WTC11 (cell line): Measurements from ENCODE around the gene ATP8B4. TPM values are rescaled to one million over a fixed set of nuclear protein-coding genes. Genes with fewer than 3 reads are reported as not detected.

Experiments
- ATAC-seq: fragments of 200-7000 bp; cut with Tn5 transposase; 2 replicates; pipeline ENCODE4 v1.10.0; 2021; ENCODE audit warnings: mild to moderate bottlenecking, moderate library complexity
- CTCF ChIA-PET: fragments of 300-600 bp; sonication (Branson Sonifier 250); formaldehyde crosslinking; loops from one replicate; lab custom pipeline; 2021; ENCODE audit warnings: antibody characterized with exemption; lab: Charles Lee
- POLR2A ChIA-PET: fragments of 350-600 bp; sonication (Branson Sonifier 250); formaldehyde crosslinking; loops from one replicate; lab custom pipeline; 2021; ENCODE audit warnings: antibody characterized with exemption; lab: Charles Lee
- DNase-seq: peaks from one replicate; pipeline ENCODE4 v3.0.0; 2021; ENCODE audit warnings: low spot score
- H3K27ac Mint-ChIP-seq: 2 replicates; pipeline ENCODE4 v1.8.0; 2021; ENCODE audit warnings: mixed read lengths
- H3K27me3 Mint-ChIP-seq: 2 replicates; pipeline ENCODE4 v1.8.0; 2021; ENCODE audit warnings: low read depth, mild to moderate bottlenecking, moderate library complexity, mixed read lengths
- H3K36me3 Mint-ChIP-seq: 2 replicates; pipeline ENCODE4 v1.8.0; 2021; ENCODE audit warnings: mixed read lengths
- H3K4me1 Mint-ChIP-seq: 2 replicates; pipeline ENCODE4 v1.8.0; 2022; ENCODE audit warnings: mixed read lengths
- H3K4me3 Mint-ChIP-seq: 2 replicates; pipeline ENCODE4 v1.8.0; 2021; ENCODE audit warnings: mild to moderate bottlenecking, moderate library complexity, mixed read lengths
- H3K9me3 Mint-ChIP-seq: 2 replicates; pipeline ENCODE4 v1.8.0; 2021; ENCODE audit warnings: mixed read lengths
- CREB1 ChIP-seq: sonication (generic); formaldehyde crosslinking; IDR thresholded peaks from 2 replicates; pipeline ENCODE4 v1.8.0; 2023; ENCODE audit warnings: mild to moderate bottlenecking, missing genetic modification reagents
- ESRRA ChIP-seq: sonication (generic); formaldehyde crosslinking; IDR thresholded peaks from 2 replicates; pipeline ENCODE4 v1.8.1; 2022; ENCODE audit warnings: mild to moderate bottlenecking, missing genetic modification reagents, borderline replicate concordance
- KAT7 ChIP-seq: sonication (generic); formaldehyde crosslinking; IDR thresholded peaks from 2 replicates; pipeline ENCODE4 v1.8.1; 2023; ENCODE audit warnings: missing genetic modification reagents, mild to moderate bottlenecking, borderline replicate concordance
- NR3C1 ChIP-seq: sonication (generic); formaldehyde crosslinking; conservative IDR thresholded peaks from 2 replicates; pipeline ENCODE4 v1.8.1; 2023; ENCODE audit warnings: low read depth, mild to moderate bottlenecking, missing genetic modification reagents
- SMAD3 ChIP-seq: sonication (generic); formaldehyde crosslinking; IDR thresholded peaks from 2 replicates; pipeline ENCODE4 v1.8.0; 2022; ENCODE audit warnings: missing genetic modification reagents, mild to moderate bottlenecking, borderline replicate concordance
- SP1 ChIP-seq: sonication (generic); formaldehyde crosslinking; conservative IDR thresholded peaks from 2 replicates; pipeline ENCODE4 v1.8.1; 2022; ENCODE audit warnings: missing genetic modification reagents
- TEAD4 ChIP-seq: sonication (generic); formaldehyde crosslinking; IDR thresholded peaks from 2 replicates; pipeline ENCODE4 v1.8.0; 2022; ENCODE audit warnings: mild to moderate bottlenecking, missing genetic modification reagents
- ZNF121 ChIP-seq: sonication (generic); formaldehyde crosslinking; IDR thresholded peaks from 2 replicates; pipeline ENCODE4 v1.8.0; 2023; ENCODE audit warnings: missing genetic modification reagents
- ZNF232 ChIP-seq: sonication (generic); formaldehyde crosslinking; IDR thresholded peaks from 2 replicates; pipeline ENCODE4 v1.8.0; 2022; ENCODE audit warnings: mild to moderate bottlenecking, missing genetic modification reagents
- ZNF671 ChIP-seq: fragments of 250-450 bp; sonication (Bioruptor Pico); IDR thresholded peaks from 2 replicates; pipeline ENCODE4 v1.8.0; 2021; ENCODE audit warnings: mild to moderate bottlenecking
- total RNA-seq: library from RNA; stranded (reverse); gene quantifications from 3 replicates; pipeline ENCODE4 v1.2.3, GENCODE V29; 2021
- TF ChIP-seq, protein P1 (sequence below): sonication (generic); formaldehyde crosslinking; IDR thresholded peaks from 2 replicates; pipeline ENCODE4 v1.8.0; 2022; ENCODE audit warnings: mild to moderate bottlenecking, missing genetic modification reagents
- TF ChIP-seq, protein P2 (sequence below): fragments of 200-600 bp; IDR thresholded peaks from 2 replicates; pipeline ENCODE4 v1.8.0; 2022; ENCODE audit warnings: antibody characterized with exemption
- TF ChIP-seq, protein P3 (sequence below): sonication (generic); formaldehyde crosslinking; IDR thresholded peaks from 2 replicates; pipeline ENCODE4 v1.8.1; 2023; ENCODE audit warnings: mild to moderate bottlenecking, missing genetic modification reagents, borderline replicate concordance
- TF ChIP-seq, protein P4 (sequence below): sonication (generic); formaldehyde crosslinking; conservative IDR thresholded peaks from 2 replicates; pipeline ENCODE4 v1.8.1; 2022; ENCODE audit warnings: mild to moderate bottlenecking, missing genetic modification reagents
- TF ChIP-seq, protein P5 (sequence below): sonication (generic); formaldehyde crosslinking; IDR thresholded peaks from 2 replicates; pipeline ENCODE4 v1.8.0; 2023; ENCODE audit warnings: missing genetic modification reagents
- TF ChIP-seq, protein P6 (sequence below): sonication (generic); formaldehyde crosslinking; IDR thresholded peaks from 2 replicates; pipeline ENCODE4 v1.8.1; 2022; ENCODE audit warnings: missing genetic modification reagents, borderline replicate concordance

The ATP8B4 gene
- total RNA-seq, 1 experiment from 2014 or later = 0.37 TPM

DNA sequence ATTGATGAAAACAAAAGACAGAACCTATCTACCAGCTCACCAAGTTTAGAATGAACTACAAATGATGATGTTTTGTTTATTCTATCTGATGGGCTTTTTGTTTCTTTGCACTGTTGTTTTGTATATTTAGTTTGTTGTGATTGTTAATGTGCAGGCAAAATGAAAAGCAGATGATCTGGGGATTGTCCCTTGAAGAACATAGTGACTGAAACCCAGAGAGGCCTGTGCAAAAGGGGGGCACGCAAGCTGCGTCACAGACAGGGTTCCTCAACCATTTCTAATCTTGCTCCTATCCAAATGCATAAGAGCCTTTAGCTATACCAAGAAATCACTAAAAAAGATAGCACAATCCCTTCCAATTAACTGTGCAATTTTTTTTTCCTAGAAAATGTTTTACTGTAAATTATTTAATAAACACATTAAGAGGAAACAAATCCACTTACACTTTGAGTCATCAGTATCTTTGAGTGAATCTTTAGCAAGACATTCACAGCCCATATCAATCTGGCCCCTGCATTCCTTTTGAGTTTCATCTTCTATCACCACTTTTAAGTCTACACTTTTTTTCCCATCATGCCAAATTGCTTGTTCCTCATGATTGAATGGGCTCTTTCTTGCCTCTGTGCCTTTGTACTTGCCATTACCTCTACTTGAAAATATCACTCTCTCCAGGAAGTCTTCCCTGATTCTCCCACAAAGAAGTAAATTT, 220.3 kb downstream of the ATP8B4 start (continued):
- TF ChIP-seq SP1 (CRISPR knock-in tag) = no peak
- TF ChIP-seq, protein P1, sequence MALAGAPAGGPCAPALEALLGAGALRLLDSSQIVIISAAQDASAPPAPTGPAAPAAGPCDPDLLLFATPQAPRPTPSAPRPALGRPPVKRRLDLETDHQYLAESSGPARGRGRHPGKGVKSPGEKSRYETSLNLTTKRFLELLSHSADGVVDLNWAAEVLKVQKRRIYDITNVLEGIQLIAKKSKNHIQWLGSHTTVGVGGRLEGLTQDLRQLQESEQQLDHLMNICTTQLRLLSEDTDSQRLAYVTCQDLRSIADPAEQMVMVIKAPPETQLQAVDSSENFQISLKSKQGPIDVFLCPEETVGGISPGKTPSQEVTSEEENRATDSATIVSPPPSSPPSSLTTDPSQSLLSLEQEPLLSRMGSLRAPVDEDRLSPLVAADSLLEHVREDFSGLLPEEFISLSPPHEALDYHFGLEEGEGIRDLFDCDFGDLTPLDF (CRISPR knock-in tag) = no peak

DNA sequence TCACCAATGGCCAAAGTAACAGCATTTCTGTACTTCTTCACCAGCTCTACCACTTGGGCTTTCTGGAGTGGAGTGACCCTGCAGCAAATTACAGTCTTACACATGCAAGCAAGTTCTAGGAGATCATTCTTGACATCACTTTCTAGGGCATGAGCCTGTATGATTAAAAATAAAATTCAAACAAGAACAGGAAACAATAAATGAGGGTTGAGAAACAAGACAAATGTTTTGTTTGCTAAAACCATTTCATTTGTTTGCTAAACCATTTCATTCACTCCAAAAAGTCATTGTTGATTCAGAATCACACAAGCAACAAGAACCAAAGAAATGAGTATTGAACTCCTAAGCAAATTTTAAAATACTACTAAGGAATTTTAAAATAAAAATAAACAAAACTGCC, 220.9 kb downstream of the ATP8B4 start:
- ATAC-seq = no peak
- H3K9me3 Mint-ChIP-seq = no peaks in the 10 kb centered on the region

DNA sequence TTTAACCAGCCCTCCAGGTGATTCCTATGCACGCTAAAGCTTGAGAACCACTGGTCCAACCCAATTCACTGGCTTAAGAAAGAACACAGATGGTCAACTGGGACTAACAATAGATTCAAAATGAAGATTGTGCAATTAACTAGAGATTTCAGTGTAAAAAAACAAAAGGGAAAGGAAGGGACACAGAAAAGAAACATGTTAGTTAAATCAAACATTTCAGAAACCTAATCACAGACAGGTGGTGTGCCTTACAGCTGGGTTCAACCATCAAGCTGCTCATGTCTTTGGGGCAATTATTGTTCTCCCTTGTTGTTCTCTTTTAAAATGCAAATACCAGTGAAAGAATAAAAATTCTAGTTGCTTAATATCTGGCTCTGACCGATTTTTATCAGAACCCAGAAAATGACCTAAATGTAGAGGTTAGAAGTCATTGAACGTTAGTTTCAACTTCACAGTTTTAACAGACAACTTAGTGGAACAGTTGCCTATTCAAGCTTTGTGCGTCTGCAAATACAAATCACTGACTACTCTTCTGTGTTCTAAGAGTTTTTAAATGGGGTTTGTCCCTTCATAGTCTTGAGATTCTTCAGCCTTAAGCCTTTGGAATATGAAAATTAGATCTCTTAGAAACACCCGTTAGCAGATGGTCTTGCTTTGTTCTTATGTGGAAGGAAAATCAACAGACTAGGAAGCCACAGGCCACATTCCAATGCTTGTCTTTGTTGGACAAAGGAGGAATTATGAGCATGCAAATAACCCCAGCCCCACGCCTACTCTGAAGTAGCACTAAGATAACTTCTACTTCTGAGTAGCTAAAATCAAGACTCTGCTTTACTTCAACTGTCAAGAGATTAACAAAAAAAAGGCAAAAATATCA, 223.4 kb downstream of the ATP8B4 start:
- no peaks in the 10 kb centered on the region for H3K27me3 Mint-ChIP-seq
- peak overlapping the region; percentile 28 for H3K4me3 Mint-ChIP-seq
- ChIA-PET POLR2A (no interaction called here), CTCF (interaction anchor here (1.2 to 2.0 kb wide), 4 partner anchors 19 to 221 kb away, joined by 3 to 6 read pairs (median 4); no protein-coding TSS in a partner anchor)
- no peaks in the 10 kb centered on the region for H3K9me3 Mint-ChIP-seq
- DNase-seq = no peak
- H3K27ac Mint-ChIP-seq = peak overlapping the region; percentile 87
- ATAC-seq = peak; percentile 82
- no peaks in the 10 kb centered on the region for H3K36me3 Mint-ChIP-seq
- peaks cover 40% of the 10 kb centered on the region for H3K4me1 Mint-ChIP-seq
- TF ChIP-seq ZNF121 (CRISPR knock-in tag) (no peak), TEAD4 (CRISPR knock-in tag) (no peak)

More for the DNA sequence above, 220.9 kb downstream of the ATP8B4 start:
- H3K4me1 Mint-ChIP-seq = peaks cover 40% of the 10 kb centered on the region
- no peak for DNase-seq
- CTCF ChIA-PET = no interaction called here
- H3K27ac Mint-ChIP-seq = no peak overlapping the region
- no peak overlapping the region for H3K4me3 Mint-ChIP-seq
- POLR2A ChIA-PET = no interaction called here
- H3K27me3 Mint-ChIP-seq = no peaks in the 10 kb centered on the region
- TF ChIP-seq ZNF671 (no peak), ZNF232 (no peak)
- TF ChIP-seq, protein P2, sequence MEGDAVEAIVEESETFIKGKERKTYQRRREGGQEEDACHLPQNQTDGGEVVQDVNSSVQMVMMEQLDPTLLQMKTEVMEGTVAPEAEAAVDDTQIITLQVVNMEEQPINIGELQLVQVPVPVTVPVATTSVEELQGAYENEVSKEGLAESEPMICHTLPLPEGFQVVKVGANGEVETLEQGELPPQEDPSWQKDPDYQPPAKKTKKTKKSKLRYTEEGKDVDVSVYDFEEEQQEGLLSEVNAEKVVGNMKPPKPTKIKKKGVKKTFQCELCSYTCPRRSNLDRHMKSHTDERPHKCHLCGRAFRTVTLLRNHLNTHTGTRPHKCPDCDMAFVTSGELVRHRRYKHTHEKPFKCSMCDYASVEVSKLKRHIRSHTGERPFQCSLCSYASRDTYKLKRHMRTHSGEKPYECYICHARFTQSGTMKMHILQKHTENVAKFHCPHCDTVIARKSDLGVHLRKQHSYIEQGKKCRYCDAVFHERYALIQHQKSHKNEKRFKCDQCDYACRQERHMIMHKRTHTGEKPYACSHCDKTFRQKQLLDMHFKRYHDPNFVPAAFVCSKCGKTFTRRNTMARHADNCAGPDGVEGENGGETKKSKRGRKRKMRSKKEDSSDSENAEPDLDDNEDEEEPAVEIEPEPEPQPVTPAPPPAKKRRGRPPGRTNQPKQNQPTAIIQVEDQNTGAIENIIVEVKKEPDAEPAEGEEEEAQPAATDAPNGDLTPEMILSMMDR = no peak
- H3K36me3 Mint-ChIP-seq = no peaks in the 10 kb centered on the region

DNA sequence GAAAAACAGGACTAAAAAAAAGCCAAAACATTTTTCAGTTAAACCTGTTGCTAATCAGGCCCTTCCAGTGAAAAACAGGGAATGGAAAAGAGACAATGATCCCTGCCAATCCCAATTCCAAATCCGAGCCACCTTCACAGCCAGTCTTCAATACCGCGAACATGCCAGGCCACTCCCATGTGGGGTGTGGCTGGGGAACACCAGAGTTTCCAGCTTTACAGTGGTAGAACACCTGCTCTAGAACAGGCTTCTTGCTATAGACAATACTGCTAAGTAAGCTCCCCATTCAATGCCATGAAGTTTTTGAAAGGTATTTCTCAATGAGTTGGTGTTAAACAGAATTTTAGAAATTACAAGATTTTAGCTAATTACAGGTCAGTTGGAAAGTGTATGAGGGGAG, 228.3 kb downstream of the ATP8B4 start:
- ChIA-PET CTCF (interaction anchor here (2.0 kb wide), 1 partner anchor 14 kb away, joined by 9 read pairs; no protein-coding TSS in a partner anchor), POLR2A (no interaction called here)
- ATAC-seq (no peak), DNase-seq (no peak)
- no peaks in the 10 kb centered on the region; the same call in 1 of the 2 replicates for H3K27me3 Mint-ChIP-seq
- H3K36me3 Mint-ChIP-seq = no peaks in the 10 kb centered on the region
- H3K4me3 Mint-ChIP-seq = no peak overlapping the region
- peaks cover 14% of the 10 kb centered on the region for H3K4me1 Mint-ChIP-seq
- H3K9me3 Mint-ChIP-seq = no peaks in the 10 kb centered on the region
- H3K27ac Mint-ChIP-seq = no peak overlapping the region
- no peak for TF ChIP-seq CREB1 (CRISPR knock-in tag)
- no peak for TF ChIP-seq ESRRA (CRISPR knock-in tag)
- TF ChIP-seq, protein P3, sequence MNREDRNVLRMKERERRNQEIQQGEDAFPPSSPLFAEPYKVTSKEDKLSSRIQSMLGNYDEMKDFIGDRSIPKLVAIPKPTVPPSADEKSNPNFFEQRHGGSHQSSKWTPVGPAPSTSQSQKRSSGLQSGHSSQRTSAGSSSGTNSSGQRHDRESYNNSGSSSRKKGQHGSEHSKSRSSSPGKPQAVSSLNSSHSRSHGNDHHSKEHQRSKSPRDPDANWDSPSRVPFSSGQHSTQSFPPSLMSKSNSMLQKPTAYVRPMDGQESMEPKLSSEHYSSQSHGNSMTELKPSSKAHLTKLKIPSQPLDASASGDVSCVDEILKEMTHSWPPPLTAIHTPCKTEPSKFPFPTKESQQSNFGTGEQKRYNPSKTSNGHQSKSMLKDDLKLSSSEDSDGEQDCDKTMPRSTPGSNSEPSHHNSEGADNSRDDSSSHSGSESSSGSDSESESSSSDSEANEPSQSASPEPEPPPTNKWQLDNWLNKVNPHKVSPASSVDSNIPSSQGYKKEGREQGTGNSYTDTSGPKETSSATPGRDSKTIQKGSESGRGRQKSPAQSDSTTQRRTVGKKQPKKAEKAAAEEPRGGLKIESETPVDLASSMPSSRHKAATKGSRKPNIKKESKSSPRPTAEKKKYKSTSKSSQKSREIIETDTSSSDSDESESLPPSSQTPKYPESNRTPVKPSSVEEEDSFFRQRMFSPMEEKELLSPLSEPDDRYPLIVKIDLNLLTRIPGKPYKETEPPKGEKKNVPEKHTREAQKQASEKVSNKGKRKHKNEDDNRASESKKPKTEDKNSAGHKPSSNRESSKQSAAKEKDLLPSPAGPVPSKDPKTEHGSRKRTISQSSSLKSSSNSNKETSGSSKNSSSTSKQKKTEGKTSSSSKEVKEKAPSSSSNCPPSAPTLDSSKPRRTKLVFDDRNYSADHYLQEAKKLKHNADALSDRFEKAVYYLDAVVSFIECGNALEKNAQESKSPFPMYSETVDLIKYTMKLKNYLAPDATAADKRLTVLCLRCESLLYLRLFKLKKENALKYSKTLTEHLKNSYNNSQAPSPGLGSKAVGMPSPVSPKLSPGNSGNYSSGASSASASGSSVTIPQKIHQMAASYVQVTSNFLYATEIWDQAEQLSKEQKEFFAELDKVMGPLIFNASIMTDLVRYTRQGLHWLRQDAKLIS (CRISPR knock-in tag) = no peak
- no peak for TF ChIP-seq SMAD3 (CRISPR knock-in tag)
- no peak for TF ChIP-seq ZNF232
- TF ChIP-seq, protein P4, sequence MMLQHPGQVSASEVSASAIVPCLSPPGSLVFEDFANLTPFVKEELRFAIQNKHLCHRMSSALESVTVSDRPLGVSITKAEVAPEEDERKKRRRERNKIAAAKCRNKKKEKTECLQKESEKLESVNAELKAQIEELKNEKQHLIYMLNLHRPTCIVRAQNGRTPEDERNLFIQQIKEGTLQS = no peak
- TF ChIP-seq NR3C1 (CRISPR knock-in tag) = no peak
- TF ChIP-seq, protein P1 (CRISPR knock-in tag) = no peak
- TF ChIP-seq, protein P5, sequence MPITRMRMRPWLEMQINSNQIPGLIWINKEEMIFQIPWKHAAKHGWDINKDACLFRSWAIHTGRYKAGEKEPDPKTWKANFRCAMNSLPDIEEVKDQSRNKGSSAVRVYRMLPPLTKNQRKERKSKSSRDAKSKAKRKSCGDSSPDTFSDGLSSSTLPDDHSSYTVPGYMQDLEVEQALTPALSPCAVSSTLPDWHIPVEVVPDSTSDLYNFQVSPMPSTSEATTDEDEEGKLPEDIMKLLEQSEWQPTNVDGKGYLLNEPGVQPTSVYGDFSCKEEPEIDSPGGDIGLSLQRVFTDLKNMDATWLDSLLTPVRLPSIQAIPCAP (CRISPR knock-in tag) = no peak
- TF ChIP-seq, protein P6, sequence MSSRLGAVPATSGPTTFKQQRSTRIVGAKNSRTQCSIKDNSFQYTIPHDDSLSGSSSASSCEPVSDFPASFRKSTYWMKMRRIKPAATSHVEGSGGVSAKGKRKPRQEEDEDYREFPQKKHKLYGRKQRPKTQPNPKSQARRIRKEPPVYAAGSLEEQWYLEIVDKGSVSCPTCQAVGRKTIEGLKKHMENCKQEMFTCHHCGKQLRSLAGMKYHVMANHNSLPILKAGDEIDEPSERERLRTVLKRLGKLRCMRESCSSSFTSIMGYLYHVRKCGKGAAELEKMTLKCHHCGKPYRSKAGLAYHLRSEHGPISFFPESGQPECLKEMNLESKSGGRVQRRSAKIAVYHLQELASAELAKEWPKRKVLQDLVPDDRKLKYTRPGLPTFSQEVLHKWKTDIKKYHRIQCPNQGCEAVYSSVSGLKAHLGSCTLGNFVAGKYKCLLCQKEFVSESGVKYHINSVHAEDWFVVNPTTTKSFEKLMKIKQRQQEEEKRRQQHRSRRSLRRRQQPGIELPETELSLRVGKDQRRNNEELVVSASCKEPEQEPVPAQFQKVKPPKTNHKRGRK (CRISPR knock-in tag) = no peak
- no peak for TF ChIP-seq KAT7 (CRISPR knock-in tag)
